HG03066 (cell line): ENCODE results near the gene NUP50.

Experiments used
- ATAC-seq: cut with Tn5 transposase; IDR thresholded peaks from one replicate; pipeline ENCODE4 v1.9.1; 2021; ENCODE audit warnings: low read depth; ENCODE audit not compliant: unreplicated experiment

Gene NUP50

DNA sequence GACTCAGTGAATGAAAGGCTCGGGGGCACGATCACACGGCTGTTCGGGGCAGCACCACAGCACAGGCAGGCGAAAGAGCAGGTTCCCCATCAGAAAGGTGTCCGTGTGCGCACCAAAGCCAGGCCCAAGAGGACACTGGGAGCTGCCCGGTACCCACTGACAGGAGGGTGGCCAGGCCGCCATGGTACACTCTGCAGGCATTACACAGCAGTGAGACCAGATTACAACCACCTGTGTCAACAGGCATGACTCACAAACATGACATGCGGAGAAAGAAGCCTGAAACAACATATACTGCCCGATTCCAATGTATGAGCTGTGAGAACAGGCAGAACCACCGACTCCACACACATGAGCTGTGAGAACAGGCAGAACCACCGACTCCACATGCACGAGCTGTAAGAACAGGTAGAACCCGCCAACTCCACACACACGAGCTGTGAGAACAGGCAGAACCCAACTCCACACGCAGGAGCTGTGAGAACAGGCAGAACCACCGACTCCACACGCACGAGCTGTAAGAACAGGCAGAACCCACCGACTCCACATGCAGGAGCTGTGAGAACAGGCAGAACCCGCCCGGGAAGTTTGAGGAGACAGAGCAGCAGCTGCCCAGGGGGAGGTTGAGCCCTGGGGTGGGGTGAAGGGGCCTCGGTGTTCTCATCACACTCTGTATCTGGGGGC lies 44.4 kb downstream of the NUP50 start:
- ATAC-seq = no peak

DNA sequence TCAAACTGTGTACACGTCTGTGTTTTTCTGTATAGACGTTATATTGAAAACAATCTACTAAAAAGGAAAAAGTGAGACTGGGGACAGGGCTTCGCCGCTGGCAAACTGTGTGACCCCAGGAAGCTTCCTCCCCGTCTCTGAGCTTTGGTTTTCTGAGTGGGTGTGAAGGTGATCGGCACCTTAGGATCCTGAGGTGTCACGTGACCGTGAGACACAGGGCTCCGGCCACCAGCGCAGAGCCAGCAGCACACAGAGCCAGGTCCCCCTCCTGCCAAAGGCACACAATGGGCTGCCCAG lies 44.9 kb downstream of the NUP50 start:
- ATAC-seq = no peak

GRCh38 chr22:45208993-45209838 lies 45.5 kb downstream of the NUP50 start:
- ATAC-seq = no peak

- no peak for ATAC-seq
Measured at GRCh38 chr22:45210174-45210573, 46.4 kb downstream of the NUP50 start.

DNA sequence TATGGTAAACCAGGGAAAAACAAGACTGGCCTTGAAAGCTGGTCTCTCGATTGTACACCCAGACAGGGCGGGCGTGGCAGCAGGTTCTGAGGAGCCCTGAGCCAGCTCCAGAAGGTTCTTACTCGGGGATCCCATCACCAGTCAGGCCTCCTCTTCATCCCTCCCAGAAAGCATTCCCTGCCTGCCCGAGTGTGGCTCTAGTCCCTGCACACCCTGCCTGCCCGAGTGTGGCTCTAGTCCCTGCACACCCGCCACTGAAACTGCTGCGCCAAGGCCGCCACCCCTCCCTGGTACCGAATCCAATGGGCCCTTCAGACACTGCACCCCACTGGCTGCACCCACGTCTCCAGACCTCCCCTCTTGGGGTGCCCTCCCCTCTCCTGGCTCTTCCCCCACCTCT lies 46.9 kb downstream of the NUP50 start:
- no peak for ATAC-seq

GRCh38 chr22:45210991-45211390 lies 47.3 kb downstream of the NUP50 start:
- no peak for ATAC-seq

DNA sequence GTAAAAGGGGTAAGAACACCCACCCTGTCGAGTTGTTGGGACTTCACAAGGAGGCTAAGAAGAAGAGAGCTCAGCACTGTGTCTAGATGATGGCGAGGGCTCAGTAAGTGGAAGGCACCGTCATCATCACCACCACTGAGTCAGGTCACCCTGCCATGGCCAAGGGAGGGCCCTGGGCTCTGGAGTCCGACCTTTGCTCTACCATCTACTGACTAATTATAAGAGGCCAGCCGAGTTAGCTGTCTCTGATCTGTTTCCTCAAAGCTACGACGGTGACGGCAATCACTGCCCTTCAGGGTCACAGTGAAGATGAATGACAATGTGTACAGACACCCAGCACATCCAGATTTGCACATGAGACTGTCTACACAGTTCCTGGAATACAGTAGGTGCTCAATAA lies 47.7 kb downstream of the NUP50 start:
- no peak for ATAC-seq

GRCh38 chr22:45211848-45212247 lies 48.1 kb downstream of the NUP50 start:
- ATAC-seq = no peak

DNA sequence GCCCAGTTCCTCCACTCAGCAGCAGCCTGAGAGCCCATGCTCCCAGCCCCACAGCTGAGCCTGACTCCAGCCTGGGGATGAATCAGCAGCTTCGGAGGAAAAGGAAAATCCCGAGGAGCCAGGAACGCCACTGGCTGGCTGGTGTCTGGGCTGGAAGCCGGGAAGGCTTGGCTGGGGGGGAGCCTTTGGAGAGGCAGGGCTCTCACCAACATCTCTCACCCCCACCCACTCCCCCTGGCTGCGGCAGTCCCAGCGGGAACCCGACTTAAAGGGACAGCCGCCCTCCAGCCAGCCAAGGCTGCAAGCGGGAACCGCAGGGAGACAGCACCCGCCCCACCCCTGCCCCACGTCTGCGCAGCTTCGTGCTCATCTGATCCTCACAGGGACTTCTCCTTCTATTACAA lies 48.6 kb downstream of the NUP50 start:
- ATAC-seq = no peak

DNA sequence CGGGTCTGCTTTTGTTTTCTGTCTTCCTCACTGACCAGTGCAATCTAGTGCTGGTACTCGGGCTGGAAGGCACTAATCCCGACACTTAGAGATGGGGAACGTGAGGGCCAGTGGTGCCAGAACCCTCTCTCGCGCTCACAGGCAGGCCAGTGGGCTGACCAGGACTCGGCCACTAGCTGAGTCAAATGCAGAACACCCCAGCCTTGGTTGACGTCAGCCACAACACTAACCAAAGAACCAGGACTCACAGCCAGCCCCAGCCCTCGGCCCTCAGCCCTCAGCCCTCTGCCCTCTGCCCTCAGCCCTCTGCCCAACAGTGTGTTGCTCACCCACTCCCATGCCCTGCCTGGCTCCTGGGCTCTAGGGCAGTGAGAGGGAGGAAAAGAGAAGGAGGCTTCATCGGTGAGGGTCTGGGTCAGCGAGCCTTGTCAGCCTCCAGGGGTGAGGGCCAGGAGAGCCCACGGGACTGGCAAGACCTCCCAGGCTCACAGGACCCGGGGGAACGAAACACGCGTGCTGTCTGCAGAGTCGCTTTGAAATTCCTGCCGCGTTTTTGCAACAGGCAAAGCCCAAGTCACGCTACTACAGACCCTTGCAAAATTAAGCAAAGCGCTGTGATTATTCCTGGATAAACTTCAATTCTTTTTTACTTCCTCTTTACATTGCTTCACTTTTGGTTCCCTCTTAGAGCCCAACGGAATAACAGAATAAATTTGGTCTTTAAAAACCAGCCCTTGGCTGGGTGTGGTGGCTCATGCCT lies 49.4 kb downstream of the NUP50 start:
- ATAC-seq = no peak

GRCh38 chr22:45216133-45217003 lies 52.6 kb downstream of the NUP50 start:
- ATAC-seq = no peak

DNA sequence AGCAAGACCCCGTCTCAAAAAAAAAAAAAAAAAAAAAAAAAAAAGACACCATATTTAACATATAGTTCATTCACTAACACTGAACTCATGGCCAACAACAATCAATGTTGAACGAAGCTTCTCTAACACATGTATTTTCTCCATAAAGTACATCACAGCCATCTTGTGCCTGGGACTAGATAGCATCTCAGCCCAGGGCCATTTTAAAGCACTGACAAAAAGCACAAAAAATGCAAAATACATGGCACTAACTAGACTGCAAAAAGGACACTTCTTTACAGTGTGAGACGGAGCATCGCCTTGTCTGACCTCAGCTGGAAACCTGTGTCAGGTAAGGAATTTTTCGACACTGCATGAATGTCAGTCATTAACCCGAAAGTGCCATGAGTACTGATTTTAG lies 53.6 kb downstream of the NUP50 start:
- no peak for ATAC-seq

- no peak for ATAC-seq
Measured at GRCh38 chr22:45217806-45218205, 54.1 kb downstream of the NUP50 start.

DNA sequence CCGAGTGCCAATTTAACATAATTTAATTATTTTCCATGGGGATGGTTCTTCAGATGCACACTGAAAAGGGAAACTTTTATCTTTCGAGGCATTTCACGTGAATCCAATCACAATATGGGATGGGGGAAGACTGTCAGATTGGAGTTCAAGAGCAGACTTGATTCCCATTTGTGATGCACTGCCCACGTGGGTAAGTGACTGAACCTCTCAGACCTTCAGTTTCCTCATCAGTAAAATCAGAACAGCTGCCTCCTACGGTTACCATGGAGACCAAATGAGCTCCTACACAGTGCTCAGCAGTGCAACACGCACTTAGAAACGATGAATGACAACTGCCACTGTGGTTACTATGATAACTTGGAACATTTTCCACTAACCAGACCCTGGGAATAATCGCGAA lies 55.3 kb downstream of the NUP50 start:
- no peak for ATAC-seq

- ATAC-seq = no peak
Measured at GRCh38 chr22:45221201-45221600, 57.5 kb downstream of the NUP50 start.

DNA sequence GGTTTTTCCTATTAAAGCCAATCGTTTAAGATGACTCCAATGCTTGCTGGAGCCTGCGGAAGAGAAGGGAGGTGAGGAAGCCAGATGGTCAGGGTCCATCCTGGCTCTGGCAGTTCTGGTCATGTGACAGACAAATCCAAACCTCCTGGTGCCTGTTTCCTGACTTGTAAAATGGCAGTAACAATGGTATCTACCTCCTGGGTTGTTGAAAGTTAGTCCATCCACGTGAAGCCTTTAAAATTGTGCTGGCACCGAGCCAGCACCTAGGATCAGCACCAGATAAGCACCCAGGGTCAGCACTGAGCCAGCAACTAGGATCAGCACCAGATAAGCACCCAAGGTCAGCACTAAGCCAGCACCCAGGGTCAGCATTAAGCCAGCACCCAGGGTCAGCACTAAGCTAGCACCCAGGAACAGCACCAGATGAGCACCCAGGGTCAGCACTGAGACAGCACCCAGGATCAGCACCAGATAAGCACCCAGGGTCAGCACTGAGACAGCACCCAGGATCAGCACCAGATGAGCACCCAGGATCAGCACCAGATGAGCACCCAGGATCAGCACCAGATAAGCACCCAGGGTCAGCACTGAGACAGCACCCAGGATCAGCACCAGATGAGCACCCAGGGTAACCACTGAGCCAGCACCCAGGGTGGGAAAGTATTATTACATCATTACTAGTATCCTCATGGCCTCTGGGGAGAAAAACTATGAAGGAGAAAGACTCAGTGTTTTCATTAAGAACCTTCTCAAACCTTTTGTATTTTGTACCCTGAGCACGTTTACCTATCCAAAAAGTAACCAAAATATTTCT lies 59.8 kb downstream of the NUP50 start:
- no peak for ATAC-seq

DNA sequence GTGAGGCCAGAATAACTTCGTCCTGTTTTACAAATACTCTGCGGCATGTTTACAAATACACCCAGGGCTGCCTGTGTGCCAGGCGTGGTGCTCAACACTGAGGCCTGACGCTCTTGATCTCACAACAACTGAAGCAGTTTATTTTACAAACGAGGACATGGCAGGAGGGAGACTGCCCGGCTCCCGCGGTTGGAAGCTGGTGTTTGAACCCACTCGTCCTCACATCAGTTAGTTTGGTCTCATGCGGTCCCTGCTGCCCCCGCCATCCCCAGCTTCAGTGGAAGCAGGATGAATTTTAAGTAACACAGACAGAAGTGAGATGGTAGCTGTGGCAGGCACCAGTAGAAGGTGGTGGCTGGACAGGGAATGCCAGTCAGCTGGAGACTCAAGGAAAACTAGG lies 60.6 kb downstream of the NUP50 start:
- ATAC-seq = no peak

DNA sequence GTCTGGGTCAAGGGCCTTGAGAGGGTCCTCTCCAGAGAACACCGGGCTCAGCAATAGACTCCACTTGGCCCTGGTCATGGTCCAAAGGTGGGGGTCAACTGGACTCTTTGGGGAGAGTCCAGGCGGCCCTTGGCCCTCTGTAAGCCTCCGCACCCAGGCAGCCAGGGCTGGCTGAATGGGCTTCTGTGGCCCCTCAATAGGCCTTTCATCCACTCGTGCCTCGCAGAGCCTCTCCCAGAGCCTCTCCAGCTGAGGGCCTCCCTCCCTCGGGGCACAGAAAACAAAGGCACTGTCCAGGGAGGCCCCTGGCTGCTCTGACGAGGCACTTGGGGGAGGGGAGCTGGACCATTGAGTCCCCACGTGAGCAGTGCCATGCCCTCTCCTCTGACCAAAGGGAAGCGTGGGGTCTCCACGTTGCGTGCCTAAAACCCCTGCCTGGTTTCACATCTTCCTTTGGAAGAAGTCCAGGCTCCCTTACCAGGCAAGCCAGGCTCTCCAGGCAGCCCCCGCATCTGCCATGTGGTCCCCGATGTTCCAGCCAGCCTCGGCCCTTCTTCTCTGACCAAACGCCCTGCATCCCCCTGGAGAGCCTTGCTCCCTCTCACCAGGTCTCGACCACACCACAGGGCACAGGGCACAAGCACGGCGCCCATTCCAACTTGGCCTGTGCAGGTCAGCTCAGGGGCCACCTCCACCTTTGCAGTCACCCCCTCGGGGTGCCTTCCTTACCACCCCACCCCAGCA lies 61.4 kb downstream of the NUP50 start:
- ATAC-seq = no peak
